ENCODE data around the gene UBLCP1. TPM values are rescaled to one million over a fixed set of nuclear protein-coding genes. Genes with fewer than 3 reads are reported as not detected.
A peak's percentile ranks its signal among the peaks of the same experiment; 100 is the strongest.

The UBLCP1 gene
- total and polyA plus RNA-seq, 2 donors (not counting 1 experiment from before 2014, with no cell fraction given) = 9.6 to 25.1 TPM

- Histone ChIP-seq H3K9ac (ENCODE audit: low read length) (no peak overlapping the region), H3K79me2 (ENCODE audit: control insufficient read depth, insufficient read depth, low read length) (peaks cover 14% of the 10 kb centered on the region), H3K27ac (ENCODE audit: low read length in 2 of 2) (no peak overlapping the region), H3K36me3 (replicated peaks in 1 of 2; ENCODE audit: control extremely low read depth in 1 of 2, control insufficient read depth in 1 of 2, extremely low read depth in 1 of 2, insufficient read depth in 2 of 2, low read length in 1 of 2) (peaks cover 10 to 32% of the 10 kb centered on the region in 2 experiments), H4K20me1 (ENCODE audit: control insufficient read depth, insufficient read depth, low read length, poor library complexity, severe bottlenecking) (no peaks in the 10 kb centered on the region), H3K4me1 (ENCODE audit: control insufficient read depth in 2 of 2, insufficient read depth in 2 of 2, low read length in 2 of 2) (no peaks in the 10 kb centered on the region), H3K4me3 (ENCODE audit: control extremely low read depth in 1 of 5, extremely low read depth in 1 of 5, insufficient read depth in 1 of 5, low read depth in 2 of 5, low read length in 4 of 5) (no peak overlapping the region), H3K9me3 (ENCODE audit: control extremely low read depth in 1 of 3, control insufficient read depth in 2 of 3, insufficient read depth in 1 of 3, low read length in 2 of 3) (peaks cover 0 to 15% (median 10%) of the 10 kb centered on the region in 3 donors), H3K27me3 (replicated peaks in 1 of 4; ENCODE audit: control extremely low read depth in 1 of 4, control insufficient read depth in 3 of 4, insufficient read depth in 4 of 4, low read length in 3 of 4) (no peaks in the 10 kb centered on the region), H3K4me2 (replicated peaks; ENCODE audit: low read depth, low read length, poor library complexity, severe bottlenecking) (no peak overlapping the region), H2AFZ (ENCODE audit: insufficient read depth, low read depth, low read length, poor library complexity, severe bottlenecking) (no peak overlapping the region)
- Mint-ChIP-seq H3K9me3 (ENCODE audit: insufficient read depth) (peaks cover 3% of the 10 kb centered on the region), H3K27ac (no peak overlapping the region), H3K27me3 (no peaks in the 10 kb centered on the region), H3K4me1 (peaks cover 12% of the 10 kb centered on the region), H3K4me3 (no peak overlapping the region)
- DNase-seq (no peak), ATAC-seq (ENCODE audit: low read depth) (no peak)
- intact Hi-C loops (cut with micrococcal nuclease) = no loop called here
- WGBS (ENCODE audit: insufficient coverage) = no CpG with 5 or more reads among the region's 2 CpGs
- ChIA-PET CTCF (interaction anchor here (0.9 kb wide), 1 partner anchor 9 kb away, joined by 3 read pairs; no protein-coding TSS in a partner anchor), POLR2A (no interaction called here)
- TF ChIP-seq EZH2 (IDR thresholded peaks at IDR 0.05; ENCODE audit: borderline replicate concordance, insufficient read depth, low read depth, low read length, poor library complexity, severe bottlenecking) = no peak
- TF ChIP-seq, protein P1, sequence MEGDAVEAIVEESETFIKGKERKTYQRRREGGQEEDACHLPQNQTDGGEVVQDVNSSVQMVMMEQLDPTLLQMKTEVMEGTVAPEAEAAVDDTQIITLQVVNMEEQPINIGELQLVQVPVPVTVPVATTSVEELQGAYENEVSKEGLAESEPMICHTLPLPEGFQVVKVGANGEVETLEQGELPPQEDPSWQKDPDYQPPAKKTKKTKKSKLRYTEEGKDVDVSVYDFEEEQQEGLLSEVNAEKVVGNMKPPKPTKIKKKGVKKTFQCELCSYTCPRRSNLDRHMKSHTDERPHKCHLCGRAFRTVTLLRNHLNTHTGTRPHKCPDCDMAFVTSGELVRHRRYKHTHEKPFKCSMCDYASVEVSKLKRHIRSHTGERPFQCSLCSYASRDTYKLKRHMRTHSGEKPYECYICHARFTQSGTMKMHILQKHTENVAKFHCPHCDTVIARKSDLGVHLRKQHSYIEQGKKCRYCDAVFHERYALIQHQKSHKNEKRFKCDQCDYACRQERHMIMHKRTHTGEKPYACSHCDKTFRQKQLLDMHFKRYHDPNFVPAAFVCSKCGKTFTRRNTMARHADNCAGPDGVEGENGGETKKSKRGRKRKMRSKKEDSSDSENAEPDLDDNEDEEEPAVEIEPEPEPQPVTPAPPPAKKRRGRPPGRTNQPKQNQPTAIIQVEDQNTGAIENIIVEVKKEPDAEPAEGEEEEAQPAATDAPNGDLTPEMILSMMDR (IDR thresholded peaks at IDR 0.05) = no peak
Measured at GRCh38 chr5:159269723-159270122, 6.6 kb downstream of the UBLCP1 start.

DNA sequence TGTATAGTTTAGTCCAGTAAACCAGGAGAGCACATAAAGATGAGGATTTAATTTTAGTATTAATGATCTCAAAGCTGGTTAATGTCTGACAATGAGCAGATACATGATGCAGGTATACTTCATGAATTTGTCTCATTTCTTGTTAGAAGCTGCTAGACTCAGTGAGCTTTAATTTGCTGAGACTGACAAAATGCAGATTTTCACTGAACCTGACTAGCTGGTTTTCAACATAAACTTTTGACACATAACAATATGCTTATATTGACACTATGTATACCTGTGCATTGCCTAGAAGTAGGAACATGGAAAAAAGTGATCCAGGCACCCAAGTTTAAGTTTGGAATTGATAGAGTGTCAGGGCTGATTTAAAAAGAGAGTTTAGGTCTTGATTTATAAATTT is 10.8 kb downstream of the UBLCP1 start:
- Mint-ChIP-seq H3K27ac (no peak overlapping the region), H3K4me3 (no peak overlapping the region)

More for the DNA sequence above, 10.8 kb downstream of the UBLCP1 start:
- no peak overlapping the region for H3K4me2 ChIP-seq (replicated peaks; ENCODE audit: low read depth, low read length, poor library complexity, severe bottlenecking)
- peaks cover 16 to 54% of the 10 kb centered on the region in 2 experiments for H3K36me3 ChIP-seq (replicated peaks in 1 of 2; ENCODE audit: control extremely low read depth in 1 of 2, control insufficient read depth in 1 of 2, extremely low read depth in 1 of 2, insufficient read depth in 2 of 2, low read length in 1 of 2)
- Mint-ChIP-seq H3K9me3 (ENCODE audit: insufficient read depth) (no peaks in the 10 kb centered on the region), H3K4me1 (peaks cover 4% of the 10 kb centered on the region), H3K27me3 (no peaks in the 10 kb centered on the region)
- H3K4me1 ChIP-seq (ENCODE audit: control insufficient read depth in 2 of 2, insufficient read depth in 2 of 2, low read length in 2 of 2) = no peaks in the 10 kb centered on the region
- no peaks in the 10 kb centered on the region for H3K79me2 ChIP-seq (ENCODE audit: control insufficient read depth, insufficient read depth, low read length)
- no peaks in the 10 kb centered on the region for H3K27me3 ChIP-seq (replicated peaks in 1 of 4; ENCODE audit: control extremely low read depth in 1 of 4, control insufficient read depth in 3 of 4, insufficient read depth in 4 of 4, low read length in 3 of 4)
- DNase-seq (no peak), ATAC-seq (ENCODE audit: low read depth) (no peak)
- no peak overlapping the region for H3K9ac ChIP-seq (ENCODE audit: low read length)
- intact Hi-C loops (cut with micrococcal nuclease) = no loop called here
- H2AFZ ChIP-seq (ENCODE audit: insufficient read depth, low read depth, low read length, poor library complexity, severe bottlenecking) = no peak overlapping the region
- CTCF ChIA-PET = interaction anchor here (0.6 to 3.4 kb wide), 3 partner anchors 117 to 713 kb away, joined by 3 to 25 read pairs (median 3); no protein-coding TSS in a partner anchor
- POLR2A ChIA-PET = no interaction called here
- H3K4me3 ChIP-seq (ENCODE audit: control extremely low read depth in 1 of 5, extremely low read depth in 1 of 5, insufficient read depth in 1 of 5, low read depth in 2 of 5, low read length in 4 of 5) = no peak overlapping the region
- TF ChIP-seq EZH2 (IDR thresholded peaks at IDR 0.05; ENCODE audit: borderline replicate concordance, insufficient read depth, low read depth, low read length, poor library complexity, severe bottlenecking) = no peak
- TF ChIP-seq, protein P1 (IDR thresholded peaks at IDR 0.05) = no peak
- no peaks in the 10 kb centered on the region for H4K20me1 ChIP-seq (ENCODE audit: control insufficient read depth, insufficient read depth, low read length, poor library complexity, severe bottlenecking)
- no peaks in the 10 kb centered on the region for H3K9me3 ChIP-seq (ENCODE audit: control extremely low read depth in 1 of 3, control insufficient read depth in 2 of 3, insufficient read depth in 1 of 3, low read length in 2 of 3)
- H3K27ac ChIP-seq (ENCODE audit: low read length in 2 of 2) = peak overlapping the region in 1 of 2 donors; percentile 18
